B cell (primary cell): Measurements from ENCODE around the gene TSPOAP1. TPM values are rescaled to one million over a fixed set of nuclear protein-coding genes. Genes with fewer than 3 reads are reported as not detected.

Source experiments
- ATAC-seq: fragments of 200-7000 bp; cut with Tn5 transposase; one replicate; pipeline ENCODE4 v1.10.0; 2021; ENCODE audit warnings: low read depth, mild to moderate bottlenecking, moderate number of reproducible peaks, moderate library complexity
- CTCF ChIA-PET: fragments of 350-600 bp; sonication (Branson Sonifier 250); formaldehyde crosslinking; loops from one replicate; lab custom pipeline; 2021; ENCODE audit warnings: antibody characterized with exemption, inconsistent platforms; lab: Charles Lee
- POLR2A ChIA-PET: fragments of 350-600 bp; sonication (Branson Sonifier 250); formaldehyde crosslinking; loops from one replicate; lab custom pipeline; 2021; ENCODE audit warnings: antibody characterized with exemption; lab: Charles Lee
- DNase-seq: peaks from one replicate; pipeline ENCODE4 v3.0.0; 2013
- H2AFZ ChIP-seq: 2 replicates; pipeline ENCODE4 v1.6.1; 2012; ENCODE audit warnings: mild to moderate bottlenecking, low read depth, low read length; ENCODE audit not compliant: insufficient read depth, poor library complexity, severe bottlenecking
- H3K27ac ChIP-seq, 2 donors: 1 replicate in 1 of 2; 2 replicates in 1 of 2; pipeline ENCODE4 v1.5.1; 2012 to 2013; ENCODE audit warnings: low read length in 2 of 2, mild to moderate bottlenecking in 2 of 2, moderate library complexity in 1 of 2
- H3K27me3 ChIP-seq, 4 experiments: fragments of 200-600 bp in 1 of 4; sonication (generic) in 1 of 4; replicated peaks in 1 of 4; 1 replicate in 2 of 4; 2 replicates in 2 of 4; pipeline versions ENCODE4 v1.6.1 to v1.7.0; 2013 to 2016; ENCODE audit warnings: low read length in 3 of 4, mild to moderate bottlenecking in 2 of 4, mixed read lengths in 1 of 4, moderate library complexity in 1 of 4; ENCODE audit not compliant: insufficient read depth in 4 of 4, control insufficient read depth in 3 of 4; ENCODE audit errors: control extremely low read depth in 1 of 4
- H3K36me3 ChIP-seq, 2 experiments: replicated peaks in 1 of 2; 1 replicate in 1 of 2; 2 replicates in 1 of 2; pipeline versions ENCODE4 v1.6.1 to v1.7.1; 2013; ENCODE audit warnings: low read length in 1 of 2; ENCODE audit not compliant: insufficient read depth in 2 of 2, control insufficient read depth in 1 of 2; ENCODE audit errors: control extremely low read depth in 1 of 2, extremely low read depth in 1 of 2
- H3K4me1 ChIP-seq, 2 donors: fragments of 200-600 bp in 1 of 2; sonication (generic) in 1 of 2; 1 replicate in 1 of 2; 2 replicates in 1 of 2; pipeline versions ENCODE4 v1.5.1 to v1.6.1; 2013 to 2017; ENCODE audit warnings: low read length in 2 of 2; ENCODE audit not compliant: control insufficient read depth in 2 of 2, insufficient read depth in 2 of 2
- H3K4me2 ChIP-seq: replicated peaks from 2 replicates; pipeline ENCODE3; 2012; ENCODE audit warnings: mild to moderate bottlenecking, low read depth, low read length; ENCODE audit not compliant: poor library complexity, severe bottlenecking
- H3K4me3 ChIP-seq, 5 experiments: fragments of 200-600 bp in 1 of 5; sonication (generic) in 1 of 5; 1 replicate in 3 of 5; 2 replicates in 2 of 5; pipeline versions ENCODE4 v1.5.1 to v1.7.0; 2011 to 2016; ENCODE audit warnings: low read length in 4 of 5, mild to moderate bottlenecking in 4 of 5, low read depth in 2 of 5, control low read depth in 1 of 5, moderate library complexity in 1 of 5; ENCODE audit not compliant: insufficient read depth in 1 of 5; ENCODE audit errors: control extremely low read depth in 1 of 5, extremely low read depth in 1 of 5
- H3K79me2 ChIP-seq: fragments of 200-600 bp; sonication (generic); one replicate; pipeline ENCODE4 v1.6.0; 2016; ENCODE audit warnings: low read length; ENCODE audit not compliant: control insufficient read depth, insufficient read depth
- H3K9ac ChIP-seq: fragments of 200-600 bp; sonication (generic); 2 replicates; pipeline ENCODE4 v1.6.1; 2017; ENCODE audit warnings: mild to moderate bottlenecking, low read length, moderate library complexity
- H3K9me3 ChIP-seq, 3 donors: one replicate each; pipeline versions ENCODE4 v1.6.1 to v1.7.1; 2013; ENCODE audit warnings: low read length in 2 of 3; ENCODE audit not compliant: control insufficient read depth in 2 of 3, insufficient read depth in 1 of 3; ENCODE audit errors: control extremely low read depth in 1 of 3
- H4K20me1 ChIP-seq: 2 replicates; pipeline ENCODE4 v1.6.0; 2012; ENCODE audit warnings: mild to moderate bottlenecking, low read length; ENCODE audit not compliant: insufficient read depth, control insufficient read depth, poor library complexity, severe bottlenecking
- H3K27ac Mint-ChIP-seq: one replicate; pipeline ENCODE4 v1.8.0; 2021; ENCODE audit warnings: mixed read lengths
- H3K27me3 Mint-ChIP-seq: one replicate; pipeline ENCODE4 v1.8.0; 2021; ENCODE audit warnings: mixed read lengths
- H3K4me1 Mint-ChIP-seq: one replicate; pipeline ENCODE4 v1.8.0; 2021; ENCODE audit warnings: mixed read lengths
- H3K4me3 Mint-ChIP-seq: one replicate; pipeline ENCODE4 v1.8.0; 2021; ENCODE audit warnings: mixed read lengths
- H3K9me3 Mint-ChIP-seq: one replicate; pipeline ENCODE4 v1.8.0; 2022; ENCODE audit warnings: mixed read lengths; ENCODE audit not compliant: insufficient read depth
- EZH2 ChIP-seq: IDR thresholded peaks from 2 replicates; pipeline ENCODE4 v1.6.1; 2012; ENCODE audit warnings: borderline replicate concordance, low read depth, mild to moderate bottlenecking, moderate library complexity, low read length; ENCODE audit not compliant: insufficient read depth, poor library complexity, severe bottlenecking
- WGBS: methylation state at CpG from one replicate; pipeline ENCODE4 v1.1.5; 2013; ENCODE audit warnings: missing lambda C conversion rate; ENCODE audit not compliant: insufficient coverage; 5-methylcytosine and 5-hydroxymethylcytosine counted together
- intact Hi-C: fragments of 100-400 bp; cut with micrococcal nuclease; formaldehyde crosslinking; loops from one replicate; pipeline ENCODE4 v1.10.0; 2022
- polyA plus RNA-seq: library from polyadenylated mRNA; depleted of rRNA; stranded (reverse); fragments of >200 nt; gene quantifications from 2 replicates; pipeline ENCODE4 v1.2.3, GENCODE V29; 2012
- total RNA-seq, 2 donors: library from RNA; stranded (reverse); fragments of 120-200 nt in 1 of 2; gene quantifications; 1 replicate in 1 of 2; 2 replicates in 1 of 2; pipeline versions ENCODE4 v1.2.3 to v1.2.4, GENCODE V29; 2013 to 2022
- TF ChIP-seq, protein P1 (sequence below): fragments of 200-600 bp; IDR thresholded peaks from one replicate; pipeline ENCODE4 v1.8.0; 2022; ENCODE audit warnings: antibody characterized with exemption, mild to moderate bottlenecking

The TSPOAP1 gene
- total and polyA plus RNA-seq, 2 donors (not counting 1 experiment from before 2014, with no cell fraction given): 10.8 to 30.7 TPM

DNA sequence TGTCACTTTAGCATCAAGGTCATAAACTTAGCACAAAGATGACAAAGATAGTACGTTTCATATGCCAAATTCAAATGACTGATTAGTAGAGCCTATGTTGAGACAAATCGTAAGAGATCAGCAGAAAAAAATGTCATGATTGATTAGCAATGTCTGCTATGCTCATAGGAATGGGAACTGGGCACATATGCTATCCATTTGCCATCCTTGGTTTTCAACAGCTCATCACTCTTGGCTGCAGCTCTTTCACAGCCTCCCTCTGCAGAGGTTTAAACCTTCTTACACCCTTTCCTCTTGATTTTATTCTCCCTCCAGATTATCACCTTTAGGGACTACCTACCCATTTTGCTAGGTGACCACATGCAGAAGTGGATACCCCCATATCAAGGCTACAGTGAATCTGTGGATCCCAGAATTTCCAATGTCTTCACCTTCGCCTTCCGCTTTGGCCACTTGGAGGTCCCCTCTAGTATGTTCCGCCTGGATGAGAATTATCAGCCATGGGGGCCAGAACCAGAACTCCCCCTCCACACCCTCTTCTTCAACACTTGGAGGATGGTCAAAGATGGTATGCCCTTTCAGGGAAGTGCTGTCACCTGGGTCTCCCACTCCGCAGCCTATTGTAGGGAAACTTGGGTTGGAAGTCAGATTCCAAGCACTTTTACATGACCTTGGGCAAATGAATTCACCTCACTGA lies 64.0 kb downstream of the TSPOAP1 start:
- H3K4me1 ChIP-seq: no peaks in the 10 kb centered on the region
- peaks cover 68% of the 10 kb centered on the region for H3K27me3 Mint-ChIP-seq
- H3K4me2 ChIP-seq: no peak overlapping the region
- no peaks in the 10 kb centered on the region for H3K79me2 ChIP-seq
- peaks cover 0 to 23% (median 13%) of the 10 kb centered on the region in 4 experiments for H3K27me3 ChIP-seq
- H3K9me3 Mint-ChIP-seq: no peaks in the 10 kb centered on the region
- no peaks in the 10 kb centered on the region for H3K36me3 ChIP-seq
- DNase-seq (no peak), ATAC-seq (no peak)
- no peak overlapping the region for H3K4me3 ChIP-seq
- no peaks in the 10 kb centered on the region for H3K9me3 ChIP-seq
- no peak overlapping the region for H3K9ac ChIP-seq
- ChIA-PET POLR2A (no interaction called here), CTCF (no interaction called here)
- H3K4me3 Mint-ChIP-seq: no peak overlapping the region
- H3K27ac Mint-ChIP-seq: no peak overlapping the region
- 90% methylated on average over 2 of the region's 6 CpGs for WGBS
- intact Hi-C loops: no loop called here
- TF ChIP-seq, protein P1, sequence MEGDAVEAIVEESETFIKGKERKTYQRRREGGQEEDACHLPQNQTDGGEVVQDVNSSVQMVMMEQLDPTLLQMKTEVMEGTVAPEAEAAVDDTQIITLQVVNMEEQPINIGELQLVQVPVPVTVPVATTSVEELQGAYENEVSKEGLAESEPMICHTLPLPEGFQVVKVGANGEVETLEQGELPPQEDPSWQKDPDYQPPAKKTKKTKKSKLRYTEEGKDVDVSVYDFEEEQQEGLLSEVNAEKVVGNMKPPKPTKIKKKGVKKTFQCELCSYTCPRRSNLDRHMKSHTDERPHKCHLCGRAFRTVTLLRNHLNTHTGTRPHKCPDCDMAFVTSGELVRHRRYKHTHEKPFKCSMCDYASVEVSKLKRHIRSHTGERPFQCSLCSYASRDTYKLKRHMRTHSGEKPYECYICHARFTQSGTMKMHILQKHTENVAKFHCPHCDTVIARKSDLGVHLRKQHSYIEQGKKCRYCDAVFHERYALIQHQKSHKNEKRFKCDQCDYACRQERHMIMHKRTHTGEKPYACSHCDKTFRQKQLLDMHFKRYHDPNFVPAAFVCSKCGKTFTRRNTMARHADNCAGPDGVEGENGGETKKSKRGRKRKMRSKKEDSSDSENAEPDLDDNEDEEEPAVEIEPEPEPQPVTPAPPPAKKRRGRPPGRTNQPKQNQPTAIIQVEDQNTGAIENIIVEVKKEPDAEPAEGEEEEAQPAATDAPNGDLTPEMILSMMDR: no peak
- no peak for TF ChIP-seq EZH2
- no peak overlapping the region for H3K27ac ChIP-seq
- H3K4me1 Mint-ChIP-seq: no peaks in the 10 kb centered on the region
- H4K20me1 ChIP-seq: no peaks in the 10 kb centered on the region
- no peak overlapping the region for H2AFZ ChIP-seq

DNA sequence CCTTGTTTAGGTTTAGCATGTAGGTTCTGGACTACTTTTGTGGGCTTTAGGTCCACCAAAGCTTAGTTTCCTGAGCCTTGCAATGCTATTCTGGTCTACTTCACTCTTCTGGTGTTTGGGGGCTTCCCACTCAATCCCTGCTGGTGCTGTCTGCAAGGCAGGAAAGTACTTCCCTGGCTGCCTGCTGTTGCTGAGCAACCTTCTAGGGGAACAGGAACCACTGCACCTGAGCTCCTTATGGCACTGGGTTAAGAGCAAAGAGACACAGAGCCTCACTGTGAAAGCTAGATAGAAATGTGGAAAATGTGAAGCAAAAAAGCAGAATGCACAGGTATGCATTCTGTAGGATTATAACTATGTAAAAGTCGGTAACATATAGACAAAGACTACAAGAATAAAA lies 64.8 kb downstream of the TSPOAP1 start:
- peaks cover 72% of the 10 kb centered on the region for H3K27me3 Mint-ChIP-seq
- Histone ChIP-seq H3K4me2 (no peak overlapping the region), H3K9ac (no peak overlapping the region), H3K9me3 (no peaks in the 10 kb centered on the region), H3K36me3 (no peaks in the 10 kb centered on the region), H3K4me1 (no peaks in the 10 kb centered on the region), H3K27me3 (peaks cover 0 to 23% (median 13%) of the 10 kb centered on the region in 4 experiments), H2AFZ (no peak overlapping the region), H3K79me2 (no peaks in the 10 kb centered on the region), H3K4me3 (no peak overlapping the region), H3K27ac (no peak overlapping the region), H4K20me1 (no peaks in the 10 kb centered on the region)
- TF ChIP-seq, protein P1: no peak
- TF ChIP-seq EZH2: no peak
- no peaks in the 10 kb centered on the region for H3K4me1 Mint-ChIP-seq
- no peaks in the 10 kb centered on the region for H3K9me3 Mint-ChIP-seq
- intact Hi-C loops: no loop called here
- no peak overlapping the region for H3K4me3 Mint-ChIP-seq
- ChIA-PET CTCF (no interaction called here), POLR2A (no interaction called here)
- ATAC-seq: no peak
- DNase-seq: no peak
- H3K27ac Mint-ChIP-seq: no peak overlapping the region
- no CpG with 5 or more reads among the region's 1 CpG for WGBS
